HK-2 (cell line): ENCODE measurements around the gene SGK2.
A peak's percentile ranks its signal among the peaks of the same experiment; 100 is the strongest.
"Not testable (repeated sequence)": the region's sequence is repeated elsewhere in the genome, so short reads cannot be mapped to it uniquely, and the experiment has no call there.

ENCODE experiments used
- DNase-seq: peaks from one replicate; pipeline ENCODE4 v3.0.0-alpha.2; 2018; ENCODE audit not compliant: unreplicated experiment

The SGK2 gene

GRCh38 chr20:43563429-43563828 lies 4.6 kb downstream of the SGK2 start:
- DNase-seq, result no peak

GRCh38 chr20:43563991-43564390 lies 5.2 kb downstream of the SGK2 start:
- DNase-seq, result no peak

- DNase-seq, result no peak
These were observed 5.6 kb downstream of the SGK2 start for GRCh38 chr20:43564455-43564854.

- no peak for DNase-seq
These were observed 6.3 kb downstream of the SGK2 start for GRCh38 chr20:43564993-43565757.

- no peak for DNase-seq
These were observed 6.9 kb downstream of the SGK2 start for GRCh38 chr20:43565758-43566104.

GRCh38 chr20:43567477-43567876 lies 8.7 kb downstream of the SGK2 start:
- no peak for DNase-seq

GRCh38 chr20:43568706-43569105 lies 9.9 kb downstream of the SGK2 start:
- DNase-seq, result no peak

GRCh38 chr20:43569282-43569681 lies 10.5 kb downstream of the SGK2 start:
- DNase-seq, result no peak

GRCh38 chr20:43570496-43570895 lies 11.7 kb downstream of the SGK2 start:
- DNase-seq, result no peak

- DNase-seq, result no peak
These were observed 12.5 kb downstream of the SGK2 start for GRCh38 chr20:43571310-43571709.

GRCh38 chr20:43571771-43572170 lies 12.9 kb downstream of the SGK2 start:
- DNase-seq, result no peak

- no peak for DNase-seq
These were observed 14.1 kb downstream of the SGK2 start for GRCh38 chr20:43572891-43573290.

- no peak for DNase-seq
These were observed 17.3 kb downstream of the SGK2 start for GRCh38 chr20:43576108-43576507.

GRCh38 chr20:43579861-43580793 lies 21.3 kb downstream of the SGK2 start:
- no peak for DNase-seq

GRCh38 chr20:43583133-43583864 lies 24.5 kb downstream of the SGK2 start:
- no peak for DNase-seq

- DNase-seq, result peak; percentile 96
These were observed 25.2 kb downstream of the SGK2 start for GRCh38 chr20:43583982-43584432.

GRCh38 chr20:43584448-43585136 lies 25.8 kb downstream of the SGK2 start:
- peak; percentile 87 for DNase-seq

GRCh38 chr20:43586641-43587040 lies 27.8 kb downstream of the SGK2 start:
- DNase-seq, result no peak

GRCh38 chr20:43588526-43588925 lies 29.7 kb downstream of the SGK2 start:
- DNase-seq, result not testable (repeated sequence)

- no peak for DNase-seq
These were observed 31.2 kb downstream of the SGK2 start for GRCh38 chr20:43590036-43590391.

GRCh38 chr20:43590392-43591303 lies 31.8 kb downstream of the SGK2 start, which contains the start of gene IFT52:
Gene IFT52, plus strand, starts transcription at chr20:43590937. Its CDS starts 3,762 bp downstream, at chr20:43594699.
- DNase-seq, result peak; percentile 92
